NB4 (cell line): Measurements from ENCODE around the gene MCRIP1.

Experiments
- POLR2A ChIP-seq: IDR thresholded peaks from 2 replicates; pipeline ENCODE4 v1.6.1; 2011; ENCODE audit warnings: mild to moderate bottlenecking; ENCODE audit not compliant: insufficient read length; ENCODE audit errors: extremely low read depth
- TF ChIP-seq, protein P1 (sequence below): IDR thresholded peaks from one replicate; pipeline ENCODE4 v1.5.1; 2012; ENCODE audit warnings: low read depth, low read length

DNA sequence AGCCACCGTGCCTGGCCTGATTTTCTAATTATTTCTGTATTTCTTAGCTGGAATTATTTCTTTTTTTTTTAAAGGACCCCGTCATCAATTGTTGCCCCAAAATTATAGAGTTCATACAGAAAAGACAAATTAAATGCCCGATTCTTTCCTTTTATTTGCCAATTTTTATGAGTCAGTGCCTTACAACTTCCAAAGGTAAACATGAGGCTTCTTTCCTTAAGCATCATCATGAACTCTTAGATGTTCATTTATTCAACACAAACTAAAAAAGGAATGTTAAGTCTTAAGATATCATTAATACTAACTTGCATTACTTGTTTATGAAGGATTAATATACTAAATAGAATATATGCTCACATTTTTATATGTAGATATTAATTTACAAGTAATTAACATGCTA is 45.2 kb upstream of the MCRIP1 start:
- TF ChIP-seq, protein P1, sequence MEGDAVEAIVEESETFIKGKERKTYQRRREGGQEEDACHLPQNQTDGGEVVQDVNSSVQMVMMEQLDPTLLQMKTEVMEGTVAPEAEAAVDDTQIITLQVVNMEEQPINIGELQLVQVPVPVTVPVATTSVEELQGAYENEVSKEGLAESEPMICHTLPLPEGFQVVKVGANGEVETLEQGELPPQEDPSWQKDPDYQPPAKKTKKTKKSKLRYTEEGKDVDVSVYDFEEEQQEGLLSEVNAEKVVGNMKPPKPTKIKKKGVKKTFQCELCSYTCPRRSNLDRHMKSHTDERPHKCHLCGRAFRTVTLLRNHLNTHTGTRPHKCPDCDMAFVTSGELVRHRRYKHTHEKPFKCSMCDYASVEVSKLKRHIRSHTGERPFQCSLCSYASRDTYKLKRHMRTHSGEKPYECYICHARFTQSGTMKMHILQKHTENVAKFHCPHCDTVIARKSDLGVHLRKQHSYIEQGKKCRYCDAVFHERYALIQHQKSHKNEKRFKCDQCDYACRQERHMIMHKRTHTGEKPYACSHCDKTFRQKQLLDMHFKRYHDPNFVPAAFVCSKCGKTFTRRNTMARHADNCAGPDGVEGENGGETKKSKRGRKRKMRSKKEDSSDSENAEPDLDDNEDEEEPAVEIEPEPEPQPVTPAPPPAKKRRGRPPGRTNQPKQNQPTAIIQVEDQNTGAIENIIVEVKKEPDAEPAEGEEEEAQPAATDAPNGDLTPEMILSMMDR: no peak
- no peak for TF ChIP-seq POLR2A
